ENCODE results near the gene TMCC3.
"Not testable (repeated sequence)": the region's sequence is repeated elsewhere in the genome, so short reads cannot be mapped to it uniquely, and the experiment has no call there.

TMCC3 gene

DNA sequence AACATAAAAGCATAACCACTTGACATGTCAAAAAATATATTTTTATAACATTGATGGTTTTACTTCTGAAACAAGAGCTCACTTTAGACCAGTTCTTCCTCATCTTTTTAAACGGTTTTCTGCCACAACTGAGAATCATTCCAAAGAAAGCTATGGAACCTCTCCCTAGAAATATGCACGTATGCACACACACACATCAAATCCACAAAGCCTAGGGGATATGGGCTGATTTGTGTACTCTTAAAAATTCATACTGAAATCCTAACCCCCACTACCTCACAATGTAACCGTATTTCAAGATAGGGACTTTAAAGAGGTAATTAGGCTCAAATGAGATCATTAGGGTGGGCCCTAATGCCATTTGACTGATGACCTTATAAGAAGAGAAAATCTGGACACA lies 19.3 kb downstream of the TMCC3 start:
- no peak for DNase-seq

DNA sequence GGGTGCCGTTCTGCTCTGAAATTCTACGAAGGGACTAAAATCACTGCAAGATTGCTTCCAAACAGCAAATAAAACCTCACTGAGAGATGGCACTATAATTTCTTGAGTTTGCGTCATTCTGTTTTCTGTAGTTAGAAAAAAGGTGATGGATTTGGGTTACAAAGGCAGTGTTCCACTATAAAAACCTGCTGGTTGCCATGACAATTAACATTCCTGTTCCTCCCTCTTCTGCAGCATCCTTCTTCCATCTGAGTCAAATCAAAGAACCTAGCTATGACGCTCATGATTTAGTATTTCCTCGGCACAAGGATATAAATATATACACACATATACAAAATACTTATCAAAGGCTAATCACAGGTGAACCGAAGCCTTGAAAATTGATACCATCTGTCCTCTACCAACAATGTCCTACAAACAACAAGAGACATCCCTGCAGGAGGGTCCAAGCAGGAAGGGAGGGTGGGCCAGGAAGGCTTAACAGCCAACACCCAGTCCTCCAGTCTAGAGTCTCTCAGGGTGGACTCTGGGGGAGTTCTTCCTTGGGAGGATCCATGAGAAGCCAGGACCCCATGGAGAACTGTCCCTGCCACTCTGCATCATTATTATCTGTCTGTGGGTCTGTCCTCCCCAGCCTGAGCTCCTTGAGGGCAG lies 21.4 kb downstream of the TMCC3 start:
- no peak for DNase-seq

DNA sequence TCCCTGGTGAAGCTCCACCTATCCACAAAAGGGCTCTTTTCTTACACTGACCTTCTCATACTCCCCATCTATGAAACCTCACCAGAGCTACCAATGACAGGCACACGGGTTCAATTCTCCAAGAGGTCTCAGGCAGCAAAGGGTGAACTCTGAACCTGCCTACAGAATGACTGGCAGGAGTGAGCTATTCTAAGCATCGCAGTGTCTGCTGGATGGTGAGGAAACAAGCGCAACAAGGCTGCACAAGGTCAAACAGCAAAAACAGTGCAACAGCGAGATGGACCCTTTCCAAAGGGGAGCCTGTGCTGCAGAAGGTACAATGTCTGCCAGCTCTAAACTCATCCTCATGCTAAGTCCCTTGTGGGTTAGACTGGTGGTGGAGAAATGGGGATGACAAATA lies 22.0 kb downstream of the TMCC3 start:
- no peak for DNase-seq

DNA sequence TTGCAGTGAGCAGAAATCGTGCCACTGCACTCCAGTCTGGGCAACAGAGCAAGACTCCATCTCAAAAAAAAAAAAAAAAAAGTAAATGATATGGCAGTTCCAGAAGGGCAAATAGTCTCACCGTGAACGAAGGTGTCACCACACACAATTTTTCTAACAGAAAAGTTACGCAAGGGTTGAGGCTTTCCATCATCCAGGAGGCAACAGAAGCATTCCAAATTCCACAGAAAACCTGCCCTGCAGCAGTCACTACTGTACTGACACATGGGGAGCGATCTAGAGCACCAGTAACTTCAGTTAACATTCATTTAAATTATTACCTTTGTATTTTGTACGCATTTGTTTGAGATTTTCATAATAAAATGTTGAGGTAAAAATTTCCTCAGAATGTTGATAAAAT lies 24.8 kb downstream of the TMCC3 start:
- DNase-seq = no peak

DNA sequence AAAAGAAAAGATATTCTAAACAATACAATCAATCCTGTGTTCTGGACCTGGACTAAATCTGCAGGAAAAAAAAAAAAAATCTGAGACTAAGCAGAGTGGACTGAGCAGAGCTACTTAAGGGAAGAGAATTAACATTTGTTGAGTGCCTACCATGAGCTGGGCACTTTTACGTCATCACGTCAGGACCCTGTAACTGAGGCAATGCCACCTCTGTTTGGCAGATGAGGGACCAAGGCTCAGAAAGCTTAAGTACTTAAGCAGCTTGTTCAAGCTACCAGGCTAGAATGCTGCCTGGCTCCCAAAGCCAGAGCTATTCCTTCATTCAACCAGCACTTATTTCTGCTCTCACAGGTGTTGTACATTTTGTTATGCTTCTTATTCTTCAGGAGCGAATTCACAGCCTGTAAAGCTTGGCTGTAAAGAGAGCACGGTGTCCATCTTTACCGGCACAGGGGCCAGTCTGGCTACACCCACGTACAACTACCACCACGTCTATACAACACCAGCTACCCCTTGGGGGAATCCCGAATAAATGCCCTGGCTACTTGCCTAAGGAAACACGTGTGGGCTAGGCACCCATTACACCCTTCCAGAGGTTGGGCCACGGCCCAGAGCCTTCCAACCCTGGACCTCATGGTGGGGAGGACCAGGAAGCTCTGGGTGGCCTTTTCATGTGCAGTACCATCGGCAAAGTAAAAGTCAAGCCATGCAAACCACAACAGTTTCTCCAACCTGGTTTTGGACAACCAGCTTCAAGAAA lies 27.0 kb downstream of the TMCC3 start:
- no peak for DNase-seq

DNA sequence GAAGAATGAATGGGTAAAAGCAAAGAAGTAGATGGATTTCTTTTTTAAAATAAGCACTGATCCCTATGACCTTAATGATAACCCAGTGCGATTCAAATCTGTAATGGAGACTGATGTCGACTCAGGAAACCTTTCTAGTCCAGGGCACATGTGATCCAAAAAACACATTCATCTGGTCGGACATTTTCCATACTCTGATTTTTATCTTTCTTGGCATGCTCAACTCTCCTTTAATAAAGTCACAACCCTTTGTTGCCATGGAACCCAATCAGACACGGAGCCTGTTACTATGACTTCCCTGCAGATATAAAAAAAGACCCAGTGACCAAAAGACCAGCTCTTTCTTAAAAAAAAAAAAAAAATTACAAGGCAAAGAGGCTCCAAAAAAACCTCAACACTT lies 27.9 kb downstream of the TMCC3 start:
- DNase-seq = no peak

DNA sequence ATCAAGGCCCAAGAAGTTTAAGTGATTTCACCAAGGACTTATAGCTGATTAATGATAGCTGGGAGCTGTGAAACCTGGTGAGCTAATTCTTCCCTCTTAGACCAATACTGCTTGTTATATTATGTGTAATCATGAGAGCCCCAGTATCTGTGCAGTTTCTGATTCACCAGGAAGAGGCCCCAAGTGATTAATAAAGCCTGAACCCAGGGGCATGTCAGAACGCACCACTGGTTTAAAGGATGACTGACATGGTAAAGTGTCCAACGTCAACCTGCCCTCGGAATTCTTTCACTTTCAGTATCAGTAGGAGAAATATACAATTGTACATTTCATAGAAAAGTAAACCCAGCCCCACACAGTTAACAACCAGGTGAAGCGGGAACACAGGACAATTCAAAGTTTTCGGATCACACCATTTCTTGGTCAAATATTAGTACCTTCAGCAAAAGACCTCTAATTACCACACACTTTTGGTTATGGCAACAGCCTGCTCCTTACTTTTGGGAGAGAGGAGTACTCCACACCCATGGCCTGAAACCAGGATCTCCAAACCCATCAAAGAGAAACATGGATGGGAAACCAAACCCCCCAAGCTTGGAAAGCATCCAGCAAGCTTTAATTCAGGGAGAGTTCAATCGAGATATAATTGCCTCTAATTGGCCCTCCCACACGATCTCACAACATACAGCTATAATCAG lies 28.5 kb downstream of the TMCC3 start:
- DNase-seq = no peak

DNA sequence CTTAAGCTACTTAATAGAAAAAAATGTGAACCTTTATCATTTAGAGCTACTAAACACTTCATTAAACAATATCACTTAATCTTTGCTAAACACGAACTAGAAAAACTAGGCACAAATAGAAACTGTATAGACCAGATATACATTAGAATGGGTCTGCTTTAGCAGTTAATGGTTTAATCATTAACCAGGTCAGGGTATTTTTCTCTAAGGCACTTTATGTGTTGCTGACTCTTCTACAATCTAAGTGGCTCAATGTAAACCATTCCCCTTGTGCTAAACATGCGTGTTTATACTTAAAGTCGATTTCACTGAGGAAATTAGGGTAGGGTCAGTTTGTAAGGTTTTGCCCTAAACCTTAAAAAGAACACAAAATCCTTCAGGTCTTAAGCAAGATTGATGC lies 29.7 kb downstream of the TMCC3 start:
- no peak for DNase-seq

DNA sequence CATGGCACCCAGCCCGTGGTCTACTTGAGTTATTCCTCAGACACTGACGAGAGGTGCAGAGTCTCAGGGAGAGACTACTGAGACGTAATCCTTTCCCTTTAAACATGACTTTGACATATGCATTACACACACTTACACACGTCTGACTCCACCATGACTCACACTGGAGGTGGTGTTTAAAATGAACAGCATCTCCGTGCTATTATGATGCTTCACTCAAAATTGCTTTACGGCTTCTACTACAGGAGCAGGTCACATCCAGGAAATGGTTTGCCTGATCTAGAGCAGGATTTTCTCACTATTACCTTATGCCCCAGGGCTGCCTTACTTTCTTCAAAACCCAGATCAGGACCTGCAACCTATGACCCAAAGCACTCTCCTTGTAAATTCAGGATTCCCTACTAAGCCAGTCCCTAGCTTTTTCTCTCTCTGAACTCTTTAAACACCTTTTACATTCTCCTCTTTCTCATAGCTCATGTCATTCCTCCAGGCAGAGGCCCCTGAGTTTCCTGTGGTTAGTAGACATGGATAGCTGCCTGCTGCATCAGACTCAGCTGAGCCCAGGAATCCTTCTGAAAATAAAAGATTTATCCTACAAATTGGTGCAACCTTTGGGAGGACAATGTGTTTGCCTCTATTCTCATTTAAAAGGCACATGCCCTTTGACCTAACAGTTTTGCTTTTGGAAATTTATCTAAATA lies 31.2 kb downstream of the TMCC3 start:
- no peak for DNase-seq

DNA sequence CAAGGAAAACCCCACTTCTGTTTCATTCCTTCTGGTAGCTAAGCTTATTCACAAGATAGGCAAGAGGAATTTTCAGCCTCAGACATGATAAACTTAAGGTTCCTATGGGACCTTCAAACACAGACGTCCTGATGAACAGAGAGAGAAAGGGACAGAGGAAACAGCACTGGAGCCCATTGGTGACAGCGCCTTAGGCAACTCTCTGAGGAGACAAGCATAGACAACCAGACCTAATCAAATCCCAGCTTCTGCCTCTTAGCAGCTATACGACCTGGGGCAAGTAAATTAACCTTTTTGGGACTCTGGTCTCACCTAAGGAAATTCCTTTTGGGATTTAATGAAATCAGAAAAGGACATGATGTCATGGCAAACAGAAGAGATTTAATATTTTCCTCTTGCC lies 33.3 kb downstream of the TMCC3 start:
- no peak for DNase-seq

DNA sequence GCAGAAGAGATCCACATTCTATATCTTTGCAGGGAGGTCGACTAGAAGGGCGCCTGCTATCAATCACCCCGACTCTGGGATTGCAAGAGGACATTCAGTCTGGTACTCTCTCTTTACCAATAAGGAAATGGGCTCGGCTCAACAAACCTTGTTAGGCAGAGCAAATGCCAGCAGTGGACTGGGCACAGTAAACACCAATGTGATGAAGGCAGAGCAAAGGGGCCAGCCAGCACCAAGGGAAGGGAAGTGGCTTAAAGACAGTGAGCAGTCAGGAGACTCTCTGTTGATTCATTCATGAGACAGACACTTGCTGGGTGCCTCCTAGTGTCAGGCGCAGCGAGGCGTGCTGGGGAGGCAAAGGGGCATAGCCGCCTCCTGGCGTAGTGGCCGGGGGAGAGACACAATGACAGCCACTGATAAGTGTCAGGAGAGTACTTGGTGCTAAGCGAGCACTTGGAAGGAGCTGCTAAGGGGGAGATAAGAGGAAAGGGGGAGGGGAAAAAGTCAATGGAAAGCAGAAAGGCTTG lies 34.1 kb downstream of the TMCC3 start:
- DNase-seq = no peak

DNA sequence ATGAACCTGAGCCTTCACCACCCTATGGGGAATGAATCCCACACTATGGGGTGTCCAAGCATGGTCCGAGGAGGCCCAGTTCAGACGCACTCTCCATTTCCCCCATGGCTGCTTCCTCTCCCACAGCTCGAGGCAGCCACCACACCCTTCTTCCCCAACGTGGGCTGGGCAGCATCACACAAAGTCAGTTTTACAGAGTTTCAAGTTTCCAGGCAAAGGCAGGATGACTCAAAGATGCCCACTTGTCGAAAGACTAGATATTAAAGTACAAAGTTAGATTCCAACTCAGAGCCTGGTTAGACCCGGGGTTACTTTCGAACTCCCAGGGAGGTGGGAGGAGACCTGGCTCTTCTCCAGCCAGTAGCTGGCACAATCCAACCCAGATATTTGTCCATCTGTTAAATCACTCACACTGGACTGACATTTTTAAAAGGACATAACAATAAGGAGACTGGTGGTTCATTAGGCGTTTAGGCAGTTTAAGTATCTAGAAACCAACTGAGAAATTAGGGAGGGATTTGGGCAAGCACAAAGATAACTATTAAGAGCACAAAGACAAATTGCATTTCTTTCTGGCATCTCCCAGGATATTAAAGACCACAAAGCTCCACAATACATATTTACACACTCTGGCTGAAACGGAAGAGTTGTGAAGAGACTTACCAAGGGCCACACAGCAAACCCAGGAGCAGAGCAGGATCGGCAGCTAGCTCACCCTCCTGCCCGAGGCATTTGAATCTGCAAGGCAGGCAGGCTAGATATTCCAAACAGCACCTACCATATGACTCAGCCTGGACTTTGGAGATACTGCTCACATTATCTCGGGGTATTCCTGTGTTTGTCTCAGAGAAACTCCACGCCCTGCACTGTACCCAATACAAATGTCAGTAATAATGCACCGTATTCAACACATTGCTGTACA lies 34.8 kb downstream of the TMCC3 start:
- DNase-seq = no peak

DNA sequence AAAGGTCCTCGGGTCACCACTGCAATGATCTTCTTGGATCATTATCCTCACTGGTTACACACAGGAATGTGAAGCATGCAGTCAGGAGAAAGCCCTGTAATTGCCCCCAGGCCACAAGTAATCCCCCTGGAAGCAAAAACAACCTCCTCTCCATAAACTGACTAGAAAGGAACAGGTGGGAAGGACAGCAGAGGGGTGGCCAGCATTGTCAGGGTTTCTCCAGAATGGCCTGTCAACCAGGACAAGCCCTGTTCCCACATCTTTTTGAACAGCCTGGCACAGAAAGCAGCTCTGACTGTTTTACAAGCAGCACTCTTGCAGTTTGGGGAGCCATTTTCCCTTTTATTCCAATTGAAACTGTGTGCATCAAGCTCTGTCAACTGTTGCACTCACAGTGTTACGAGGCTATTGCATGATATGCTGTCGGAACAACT lies 36.1 kb downstream of the TMCC3 start:
- DNase-seq = no peak

DNA sequence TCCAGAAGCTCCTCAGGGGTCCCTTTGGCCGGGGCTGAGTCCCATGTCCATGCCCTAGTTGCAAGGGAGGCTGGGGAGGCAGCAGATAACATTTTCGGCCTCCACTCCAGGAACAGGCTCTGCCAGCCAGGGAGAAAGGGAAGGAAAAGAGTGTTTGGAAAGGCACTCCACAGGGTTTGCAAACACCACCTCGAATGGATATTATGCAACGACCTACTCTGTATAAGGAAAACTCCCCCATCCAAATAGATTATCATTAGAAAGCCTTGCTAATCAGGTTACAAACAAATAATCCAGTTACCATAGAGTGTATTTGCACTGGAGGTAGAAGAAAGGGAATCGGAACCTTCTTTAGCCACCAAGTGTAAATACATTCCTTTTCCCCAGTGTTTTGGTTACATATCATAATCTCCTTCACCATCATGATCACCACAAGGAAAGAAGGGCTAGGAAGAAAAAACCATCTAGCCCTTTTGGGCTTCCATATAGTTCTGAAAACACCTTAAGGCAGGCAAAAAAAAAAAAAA lies 40.4 kb downstream of the TMCC3 start:
- no peak for DNase-seq

DNA sequence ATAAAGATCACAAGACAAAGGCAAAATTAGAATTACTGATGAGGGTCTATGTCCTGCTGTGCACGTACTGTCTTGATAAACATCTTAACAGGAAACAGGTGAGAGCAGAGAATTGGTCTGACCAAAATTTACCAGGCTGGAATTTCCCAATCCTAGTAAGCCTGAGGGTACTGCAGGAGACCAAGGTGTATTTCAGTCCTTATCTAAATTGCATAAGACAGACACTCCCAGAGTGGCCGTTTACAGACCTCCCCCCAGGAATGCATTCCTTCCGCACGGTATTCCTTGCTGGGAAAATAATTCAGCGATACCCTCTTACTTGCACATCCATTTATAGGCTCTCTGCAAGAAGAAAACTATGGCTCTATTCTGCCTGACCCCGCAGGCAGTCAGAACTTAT lies 43.5 kb downstream of the TMCC3 start:
- not testable (repeated sequence) for DNase-seq

DNA sequence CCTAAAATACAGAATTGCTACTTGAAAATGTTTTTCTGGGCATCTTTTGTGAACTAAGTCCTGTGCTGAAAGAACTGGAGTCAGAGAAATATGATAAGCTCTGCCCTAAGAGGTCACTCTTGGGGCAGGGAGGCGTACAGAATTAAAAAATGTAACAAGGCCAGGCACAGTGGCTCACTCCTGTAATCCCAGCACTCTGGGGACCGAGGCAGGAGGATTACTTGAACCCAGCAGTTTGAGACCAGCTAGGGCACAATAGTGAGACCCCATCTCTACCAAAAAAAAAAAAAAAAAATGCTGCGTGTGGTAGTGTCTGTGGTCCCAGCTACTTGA lies 46.0 kb downstream of the TMCC3 start:
- DNase-seq = no peak

DNA sequence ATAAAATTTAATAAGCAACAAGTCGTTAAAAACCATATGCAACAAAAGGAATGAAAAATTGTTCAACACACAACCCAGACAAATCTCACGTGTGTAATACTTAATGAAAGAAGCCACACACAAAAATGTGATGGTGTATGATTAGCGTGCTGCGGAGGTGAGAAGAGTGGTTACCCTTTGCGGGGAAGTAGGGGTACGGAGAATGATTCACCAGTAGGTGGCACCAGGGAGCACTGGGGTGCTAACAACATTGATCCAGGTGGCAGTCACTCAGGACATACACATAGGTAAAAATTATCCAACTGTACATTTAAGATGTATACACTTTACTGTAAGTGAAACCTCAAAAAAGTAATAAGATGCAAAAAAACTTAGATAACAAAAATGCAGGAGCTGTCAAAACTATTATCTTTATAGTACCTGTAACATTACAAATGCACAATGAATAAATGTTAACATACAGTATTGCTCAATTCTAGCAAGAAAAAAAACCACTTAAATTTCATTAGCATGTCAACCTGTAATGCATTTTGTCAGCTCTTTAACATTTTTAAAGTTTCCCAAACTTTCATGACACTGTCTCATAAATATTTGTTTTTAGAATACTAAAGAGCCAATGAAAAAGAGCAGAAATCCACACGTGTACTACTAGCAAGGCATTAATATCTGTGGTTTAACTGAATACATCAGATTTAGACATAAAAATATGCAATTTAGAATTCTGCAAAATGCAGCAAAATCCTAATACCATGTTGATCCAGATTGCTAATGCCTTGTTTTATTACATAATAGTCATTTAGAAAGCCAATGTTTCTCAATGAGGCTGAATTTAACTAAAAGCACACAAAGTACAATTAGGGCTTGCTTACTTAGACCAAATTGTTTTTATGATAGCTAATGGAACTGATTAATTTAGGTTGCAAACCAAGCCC lies 46.7 kb downstream of the TMCC3 start:
- peak; percentile 37 for DNase-seq

DNA sequence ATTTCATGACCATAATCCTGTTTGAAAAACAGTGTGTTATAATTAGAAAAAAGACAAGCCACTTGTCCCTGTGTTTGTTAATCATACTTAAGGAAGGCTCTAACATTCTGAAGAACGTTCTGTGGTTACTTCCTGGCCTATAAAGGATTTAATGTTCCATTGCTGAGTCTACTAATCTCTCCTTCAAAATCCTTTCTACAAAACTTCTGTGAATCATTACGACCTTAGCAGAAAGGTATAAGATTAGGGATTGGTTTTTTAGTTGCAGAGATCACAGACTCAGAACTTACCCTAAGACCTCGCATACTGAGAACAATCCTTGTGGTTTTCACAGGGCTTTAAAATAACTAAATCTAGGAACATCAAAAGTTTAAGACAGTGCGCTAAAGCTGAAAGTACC lies 48.3 kb downstream of the TMCC3 start:
- no peak for DNase-seq

DNA sequence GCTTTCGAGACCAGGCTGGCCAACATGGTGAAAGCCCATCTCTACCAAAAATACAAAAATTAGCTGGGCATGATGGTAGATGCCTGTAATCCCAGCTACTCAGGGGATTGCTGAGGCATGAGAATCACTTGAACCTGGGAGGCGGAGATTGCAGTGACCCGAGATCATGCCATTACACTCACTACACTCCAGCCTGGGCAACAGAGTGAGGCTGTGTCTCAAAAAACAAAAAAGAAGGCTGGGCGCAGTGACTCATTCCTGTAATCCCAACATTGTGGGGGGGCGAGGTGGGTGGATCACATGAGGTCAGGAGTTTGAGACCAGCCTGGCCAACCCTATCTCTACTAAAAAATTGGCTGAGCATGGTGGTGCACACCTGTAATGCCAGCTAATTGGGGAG lies 49.0 kb downstream of the TMCC3 start:
- DNase-seq = not testable (repeated sequence)

DNA sequence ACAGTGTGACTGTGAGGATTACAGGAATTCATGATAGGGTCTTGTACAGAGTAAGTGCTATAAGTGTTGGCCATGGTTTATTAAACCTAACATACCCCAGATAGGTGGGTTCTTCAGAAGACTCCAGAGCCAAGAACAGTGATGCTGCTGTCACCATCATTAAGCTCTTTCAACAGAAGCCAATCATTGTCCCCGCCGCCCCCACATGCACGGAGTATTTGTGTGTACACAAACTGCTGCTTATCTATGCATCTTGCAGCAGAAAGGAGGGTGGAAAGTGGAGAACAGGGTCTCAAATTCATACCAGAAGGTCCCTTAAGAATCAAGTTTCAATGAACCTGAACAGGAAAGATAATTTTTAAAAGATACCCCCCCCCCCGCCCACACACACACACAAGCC lies 51.2 kb downstream of the TMCC3 start:
- DNase-seq = no peak

DNA sequence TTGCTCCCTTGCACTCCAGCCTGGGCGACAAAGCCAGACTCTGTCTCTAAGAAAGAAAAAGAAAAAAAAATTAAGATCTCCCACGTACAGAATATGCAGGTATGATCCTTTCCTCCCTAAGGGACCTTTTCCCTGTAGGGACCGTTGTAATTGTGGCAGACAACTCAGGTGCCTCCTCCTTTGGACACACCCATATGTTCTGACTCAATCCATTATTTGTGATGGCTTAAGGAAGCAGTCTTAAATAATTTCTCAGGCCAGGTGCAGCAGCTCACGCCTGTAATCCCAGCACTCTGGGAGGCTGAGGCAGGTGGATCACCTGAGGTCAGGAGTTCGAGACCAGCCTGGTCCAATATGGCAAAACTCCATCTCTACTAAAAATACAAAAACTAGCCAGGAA lies 53.1 kb downstream of the TMCC3 start:
- no peak for DNase-seq
